HG03439 (cell line): ENCODE results near the gene DR1.
"Not testable (repeated sequence)": the region's sequence is repeated elsewhere in the genome, so short reads cannot be mapped to it uniquely, and the experiment has no call there.

ENCODE experiments used
- ATAC-seq: cut with Tn5 transposase; IDR thresholded peaks from one replicate; pipeline ENCODE4 v1.9.1; 2021; ENCODE audit warnings: mild to moderate bottlenecking, moderate library complexity; ENCODE audit not compliant: unreplicated experiment

Gene DR1

GRCh38 chr1:93339171-93339697 is 6.5 kb upstream of the DR1 start:
- no peak for ATAC-seq

- ATAC-seq = no peak
Observed at GRCh38 chr1:93340090-93340489, 5.6 kb upstream of the DR1 start.

GRCh38 chr1:93344484-93344883 is 1.2 kb upstream of the DR1 start:
- no peak for ATAC-seq

GRCh38 chr1:93344886-93345632 is 648 bp upstream of the DR1 start:
- ATAC-seq = no peak

GRCh38 chr1:93346421-93346993 is 800 bp downstream of the DR1 start:
- peak; percentile 26 for ATAC-seq

- ATAC-seq = no peak
Observed at GRCh38 chr1:93347334-93347899, 1.7 kb downstream of the DR1 start.

GRCh38 chr1:93348104-93348728 is 2.5 kb downstream of the DR1 start:
- ATAC-seq = no peak

- ATAC-seq = no peak
Observed at GRCh38 chr1:93349231-93350135, 3.8 kb downstream of the DR1 start.

GRCh38 chr1:93350322-93350721 is 4.6 kb downstream of the DR1 start:
- ATAC-seq = no peak

- no peak for ATAC-seq
Observed at GRCh38 chr1:93350875-93351274, 5.2 kb downstream of the DR1 start.

- ATAC-seq = not testable (repeated sequence)
Observed at GRCh38 chr1:93351346-93351745, 5.6 kb downstream of the DR1 start.

GRCh38 chr1:93352376-93352775 is 6.7 kb downstream of the DR1 start:
- ATAC-seq = no peak

- ATAC-seq = no peak
Observed at GRCh38 chr1:93353286-93353685, 7.6 kb downstream of the DR1 start.

- ATAC-seq = no peak
Observed at GRCh38 chr1:93354749-93355148, 9.0 kb downstream of the DR1 start.

- ATAC-seq = no peak
Observed at GRCh38 chr1:93357242-93357641, 11.5 kb downstream of the DR1 start.

GRCh38 chr1:93358293-93358692 is 12.6 kb downstream of the DR1 start:
- ATAC-seq = no peak

- ATAC-seq = no peak
Observed at GRCh38 chr1:93360111-93360510, 14.4 kb downstream of the DR1 start.

GRCh38 chr1:93362237-93362636 is 16.5 kb downstream of the DR1 start:
- ATAC-seq = no peak

GRCh38 chr1:93365813-93366212 is 20.1 kb downstream of the DR1 start:
- ATAC-seq = no peak

- no peak for ATAC-seq
Observed at GRCh38 chr1:93369734-93370133, 24.0 kb downstream of the DR1 start.
